Activated CD8-positive, alpha-beta memory T cell treated with anti-CD3 and anti-CD28 coated beads for 36 hours (primary cell): ENCODE data around the gene SHROOM3. TPM values are rescaled to one million over a fixed set of nuclear protein-coding genes. Genes with fewer than 3 reads are reported as not detected.

Source experiments
- CTCF ChIA-PET: fragments of 350-600 bp; sonication (Branson Sonifier 250); formaldehyde crosslinking; loops from one replicate; lab custom pipeline; 2021; ENCODE audit warnings: antibody characterized with exemption; lab: Charles Lee
- POLR2A ChIA-PET: fragments of 350-600 bp; sonication (Branson Sonifier 250); formaldehyde crosslinking; loops from one replicate; lab custom pipeline; 2021; ENCODE audit warnings: antibody characterized with exemption; lab: Charles Lee
- total RNA-seq, 2 experiments: library from RNA; stranded (reverse); gene quantifications; one replicate each; pipeline ENCODE4 v1.2.3, GENCODE V29; 2021

Gene SHROOM3
- total RNA-seq, 2 experiments from 2014 or later, result not detected

- ChIA-PET POLR2A (no interaction called here), CTCF (no interaction called here)
Observed at GRCh38 chr4:76694056-76694455, 259.0 kb downstream of the SHROOM3 start.

GRCh38 chr4:76696109-76696508 lies 261.1 kb downstream of the SHROOM3 start:
- ChIA-PET POLR2A (no interaction called here), CTCF (no interaction called here)

- ChIA-PET POLR2A (no interaction called here), CTCF (no interaction called here)
Observed at GRCh38 chr4:76697129-76697803, 262.2 kb downstream of the SHROOM3 start.

GRCh38 chr4:76698141-76698540 lies 263.1 kb downstream of the SHROOM3 start:
- CTCF ChIA-PET, result no interaction called here
- POLR2A ChIA-PET, result no interaction called here

GRCh38 chr4:76699751-76700310 lies 264.8 kb downstream of the SHROOM3 start:
- CTCF ChIA-PET, result no interaction called here
- POLR2A ChIA-PET, result no interaction called here

GRCh38 chr4:76702440-76703122 lies 267.6 kb downstream of the SHROOM3 start:
- ChIA-PET CTCF (no interaction called here), POLR2A (no interaction called here)

DNA sequence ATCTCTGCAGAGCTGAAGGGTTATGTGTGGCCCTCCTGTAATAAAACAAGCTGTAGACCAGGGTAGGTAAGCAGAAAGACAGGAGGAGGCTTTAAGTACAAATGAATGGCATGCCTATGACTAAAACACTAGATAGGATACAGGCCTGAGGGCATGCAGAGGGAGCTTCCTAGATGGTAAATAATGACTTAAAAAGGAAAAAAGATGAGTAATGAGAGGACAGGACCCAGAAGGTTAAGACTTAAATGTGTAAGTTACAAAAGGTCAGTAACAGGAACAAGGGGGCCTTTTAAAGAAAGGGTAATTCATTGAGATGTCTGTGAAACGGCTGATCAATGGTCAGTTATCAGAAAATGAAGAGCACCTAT lies 268.1 kb downstream of the SHROOM3 start:
- CTCF ChIA-PET, result no interaction called here
- POLR2A ChIA-PET, result no interaction called here

- ChIA-PET CTCF (no interaction called here), POLR2A (no interaction called here)
Observed at GRCh38 chr4:76703676-76704075, 268.6 kb downstream of the SHROOM3 start.

DNA sequence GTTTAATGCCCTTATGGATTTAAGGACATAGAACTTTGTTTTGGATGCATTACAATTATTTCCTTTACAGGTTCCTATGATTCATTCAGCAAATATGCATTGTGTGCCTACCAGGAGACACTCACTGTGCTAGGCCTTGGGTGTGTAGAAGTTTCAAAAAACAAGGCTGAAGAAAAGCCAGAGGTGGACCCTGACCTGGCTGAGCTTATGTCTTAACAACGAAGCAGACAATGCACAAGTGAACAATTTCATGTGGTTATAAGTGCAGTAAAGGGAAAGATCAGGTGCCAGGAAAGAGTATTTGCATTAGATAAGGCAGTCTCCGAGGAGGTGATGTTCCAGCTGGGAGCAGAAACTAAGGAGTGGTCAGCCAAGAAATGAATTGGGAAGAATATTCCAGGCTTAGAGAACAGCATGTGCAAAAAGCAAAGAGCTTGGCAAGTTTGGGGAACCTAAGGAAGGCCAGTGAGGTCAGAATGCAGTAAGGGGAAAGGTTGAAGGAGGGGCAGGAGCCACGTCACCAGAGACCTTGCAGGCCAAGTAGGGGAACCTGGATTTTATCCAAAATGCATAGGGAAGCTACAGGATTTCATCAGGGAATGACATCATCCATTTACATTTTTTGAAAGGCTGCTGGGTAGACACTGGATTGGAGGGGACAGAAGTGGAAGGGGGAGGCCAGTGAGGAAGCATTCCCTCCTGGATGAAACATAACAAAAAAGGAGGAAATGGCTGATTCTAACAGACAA lies 269.3 kb downstream of the SHROOM3 start:
- POLR2A ChIA-PET, result no interaction called here
- CTCF ChIA-PET, result no interaction called here

- POLR2A ChIA-PET, result no interaction called here
- CTCF ChIA-PET, result no interaction called here
Observed at GRCh38 chr4:76705472-76705871, 270.4 kb downstream of the SHROOM3 start.

GRCh38 chr4:76706581-76706980 lies 271.6 kb downstream of the SHROOM3 start:
- ChIA-PET POLR2A (no interaction called here), CTCF (no interaction called here)

DNA sequence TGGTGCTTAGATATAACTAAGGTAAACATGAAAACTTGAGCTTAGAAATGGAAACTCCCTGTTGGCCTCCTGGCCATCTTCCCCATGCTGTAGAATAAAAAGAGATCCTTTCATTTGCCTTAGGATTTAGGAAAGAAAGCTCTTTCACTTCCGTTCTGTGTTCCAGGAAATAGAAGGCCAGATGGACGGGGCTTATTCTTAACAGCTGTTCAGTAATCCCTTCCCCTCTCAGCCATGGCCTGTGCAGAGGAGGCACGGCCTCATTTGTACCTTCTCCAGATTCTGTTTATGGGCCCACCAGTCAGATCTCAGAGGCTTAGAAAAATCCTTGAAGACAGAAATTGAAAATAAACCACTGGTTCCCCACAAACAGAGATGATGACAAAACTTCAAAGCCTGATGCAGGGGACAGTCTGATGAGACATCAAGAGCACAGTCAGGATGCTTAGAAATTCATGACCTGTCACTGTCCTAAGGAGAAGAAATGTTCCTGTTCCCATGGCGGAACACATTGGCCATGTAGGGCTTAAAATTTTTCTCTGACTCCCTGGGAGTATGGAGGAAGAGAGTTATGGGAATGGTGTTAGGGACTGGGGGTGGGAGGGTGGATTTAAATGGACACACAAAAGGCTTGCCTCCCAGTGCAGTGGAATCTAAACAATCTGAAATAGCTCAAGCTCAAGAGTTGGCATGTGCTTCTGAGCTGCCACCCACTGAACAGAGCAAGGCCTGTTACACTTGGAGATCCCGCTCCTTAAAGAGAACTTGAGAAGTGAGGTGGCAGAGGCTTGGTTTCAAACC lies 274.1 kb downstream of the SHROOM3 start:
- POLR2A ChIA-PET, result no interaction called here

GRCh38 chr4:76709772-76710090 lies 274.7 kb downstream of the SHROOM3 start:
- CTCF ChIA-PET, result no interaction called here

More for the DNA sequence above, 274.1 kb downstream of the SHROOM3 start:
- CTCF ChIA-PET, result no interaction called here

GRCh38 chr4:76712564-76712963 lies 277.5 kb downstream of the SHROOM3 start:
- CTCF ChIA-PET, result no interaction called here
- POLR2A ChIA-PET, result interaction anchor here (0.6 kb wide), 1 partner anchor 225 kb away, joined by 4 read pairs; no protein-coding TSS in a partner anchor

More at GRCh38 chr4:76709772-76710090, 274.7 kb downstream of the SHROOM3 start:
- POLR2A ChIA-PET, result no interaction called here

DNA sequence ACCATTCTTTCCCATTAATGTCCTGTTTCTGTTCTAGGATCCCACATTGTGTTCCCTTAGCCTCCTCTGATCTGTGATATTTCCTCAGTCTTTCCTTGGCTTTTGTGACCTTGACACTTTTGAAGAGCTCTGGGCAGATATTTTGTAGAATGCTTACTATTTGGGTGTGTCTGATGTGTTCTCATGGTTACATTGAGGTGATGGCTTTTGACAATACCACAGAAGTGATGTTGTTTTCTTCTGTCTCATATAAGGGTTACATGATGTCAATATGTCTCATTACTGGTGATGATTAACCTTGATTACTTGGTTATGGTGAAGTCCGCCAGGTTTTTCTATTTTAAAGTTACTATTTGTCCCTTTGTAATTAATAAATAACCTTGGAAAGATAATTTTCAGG lies 279.2 kb downstream of the SHROOM3 start:
- CTCF ChIA-PET, result interaction anchor here (0.6 kb wide), 1 partner anchor 21 kb away, joined by 3 read pairs; no protein-coding TSS in a partner anchor
- POLR2A ChIA-PET, result no interaction called here

- CTCF ChIA-PET, result no interaction called here
- POLR2A ChIA-PET, result no interaction called here
Observed at GRCh38 chr4:76716020-76716419, 281.0 kb downstream of the SHROOM3 start.

DNA sequence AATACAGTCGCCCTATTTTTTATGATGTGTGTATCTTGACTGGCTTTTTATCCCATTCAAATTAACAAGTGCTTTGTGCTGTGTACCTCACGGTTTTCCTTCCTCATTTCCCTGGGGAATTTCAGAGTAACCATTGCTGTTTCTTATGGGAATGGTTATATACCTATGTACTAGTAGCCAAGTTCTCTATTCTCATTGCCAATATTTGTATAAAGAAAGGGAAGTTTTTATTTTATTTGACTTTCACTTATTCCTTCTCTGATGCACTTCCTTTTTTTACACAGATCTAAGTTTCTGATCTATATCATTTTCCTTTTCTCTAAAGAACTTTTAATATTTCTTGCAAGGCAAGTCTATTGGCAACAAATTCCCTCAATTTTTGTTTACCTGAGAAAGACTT lies 281.6 kb downstream of the SHROOM3 start:
- CTCF ChIA-PET, result no interaction called here
- POLR2A ChIA-PET, result no interaction called here

DNA sequence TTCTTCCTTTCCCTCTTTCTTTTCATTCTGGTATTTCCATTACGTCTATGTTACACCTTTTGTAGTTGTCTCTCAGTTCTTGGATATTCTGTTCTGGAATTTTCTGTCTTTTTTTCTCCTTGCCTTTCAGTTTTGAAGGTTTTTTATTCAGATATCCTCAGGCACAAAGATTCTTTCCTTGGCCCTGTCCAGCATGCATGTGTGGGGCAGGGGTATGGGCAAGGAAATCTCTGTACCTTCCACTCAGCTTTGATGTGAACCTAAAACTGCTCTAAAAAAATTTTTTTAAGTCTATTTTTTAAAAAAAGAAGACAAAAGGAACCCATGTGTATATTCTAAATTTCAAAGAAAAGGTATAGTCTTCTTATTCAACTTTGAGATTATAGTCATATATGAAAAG lies 282.4 kb downstream of the SHROOM3 start:
- CTCF ChIA-PET, result no interaction called here
- POLR2A ChIA-PET, result no interaction called here

DNA sequence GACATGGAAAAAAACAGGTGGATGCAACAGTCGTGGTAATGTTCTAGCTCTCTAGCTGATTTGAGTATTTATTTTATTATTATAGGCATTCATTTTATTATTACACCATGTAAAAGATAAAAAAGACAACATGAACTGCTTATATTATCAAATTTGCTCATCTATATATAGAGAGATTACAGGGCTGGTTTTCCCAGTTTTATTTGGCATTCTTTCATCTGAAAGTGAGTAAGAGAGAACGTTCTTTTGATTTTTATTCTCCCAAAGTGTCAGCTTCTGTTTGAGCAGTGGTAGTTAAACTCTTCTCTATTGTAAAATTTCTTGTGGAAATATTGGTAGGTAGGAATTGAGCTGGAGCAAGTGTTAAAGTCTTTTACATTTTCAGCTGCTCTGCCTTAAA lies 283.0 kb downstream of the SHROOM3 start:
- POLR2A ChIA-PET, result no interaction called here
- CTCF ChIA-PET, result no interaction called here

DNA sequence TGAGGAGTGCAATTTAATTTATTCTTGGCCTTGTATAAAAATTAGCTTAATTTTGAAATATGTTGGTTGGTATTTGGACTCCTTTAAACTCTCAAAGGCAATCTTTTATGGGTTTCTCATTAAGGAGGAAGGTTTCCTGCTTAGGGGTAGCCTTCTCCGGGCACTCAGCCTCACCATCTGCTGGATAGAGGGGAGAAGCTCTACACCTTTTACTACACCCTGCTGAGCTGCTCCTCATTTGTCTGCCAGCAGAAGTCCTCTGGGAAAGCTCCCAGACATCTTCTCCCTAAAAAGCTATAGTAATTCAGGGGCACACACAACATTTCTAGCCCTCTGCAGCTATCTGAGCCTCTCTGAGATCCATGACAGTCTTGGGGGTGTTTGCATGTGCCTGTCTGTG lies 283.8 kb downstream of the SHROOM3 start:
- CTCF ChIA-PET, result no interaction called here
- POLR2A ChIA-PET, result no interaction called here
